HEK293 (cell line): Measurements from ENCODE around the gene MGST3.

ENCODE experiments used
- CTCF ChIA-PET: fragments of 350-600 bp; formaldehyde crosslinking; extraction: SDS; loops from one replicate; lab custom pipeline; 2021; ENCODE audit warnings: antibody characterized with exemption; lab: Yijun Ruan, JAX
- POLR2A ChIA-PET: fragments of 300-600 bp; formaldehyde crosslinking; extraction: SDS; loops from one replicate; lab custom pipeline; 2020; ENCODE audit warnings: antibody characterized with exemption, inconsistent platforms; lab: Yijun Ruan, JAX
- H3K27ac ChIP-seq: fragments of 200-500 bp; sonication (Bioruptor generic); 2 replicates; pipeline ENCODE4 v1.5.1; 2014; ENCODE audit warnings: low read depth, low read length, control low read depth, inconsistent platforms; ENCODE audit errors: extremely low read depth
- H3K36me3 ChIP-seq, 2 experiments: fragments of 200-500 bp in 1 of 2; sonication (Bioruptor generic) in 1 of 2; 1 replicate in 1 of 2; 2 replicates in 1 of 2; pipeline ENCODE4 v1.5.1; 2014 to 2017; ENCODE audit warnings: inconsistent platforms in 2 of 2, low read length in 2 of 2; ENCODE audit not compliant: control insufficient read depth in 2 of 2, insufficient read depth in 1 of 2
- H3K4me1 ChIP-seq: fragments of 200-500 bp; sonication (Bioruptor generic); 2 replicates; pipeline ENCODE4 v1.5.1; 2014; ENCODE audit warnings: mild to moderate bottlenecking, low read length, inconsistent platforms; ENCODE audit not compliant: control insufficient read depth, insufficient read depth
- H3K4me3 ChIP-seq: 2 replicates; pipeline ENCODE4 v1.5.1; 2011; ENCODE audit warnings: low read depth, mild to moderate bottlenecking, control low read depth, low read length, moderate library complexity
- H3K9me3 ChIP-seq: fragments of 200-500 bp; sonication (Bioruptor generic); 2 replicates; pipeline ENCODE4 v1.5.1; 2014; ENCODE audit warnings: low read depth, low read length, inconsistent platforms; ENCODE audit not compliant: control insufficient read depth, insufficient read depth
- GLI2 ChIP-seq: fragments of 450-650 bp; formaldehyde crosslinking; IDR thresholded peaks from 2 replicates; pipeline ENCODE4; 2017; ENCODE audit warnings: missing biosample characterization, missing genetic modification characterization, low read depth, borderline replicate concordance
- PBX3 ChIP-seq: sonication (generic); formaldehyde crosslinking; IDR thresholded peaks from 2 replicates; pipeline ENCODE4 v1.8.1; 2022; ENCODE audit warnings: mild to moderate bottlenecking, moderate library complexity, missing genetic modification reagents
- PRDM6 ChIP-seq: fragments of 450-650 bp; formaldehyde crosslinking; IDR thresholded peaks from 2 replicates; pipeline ENCODE4 v1.5.1; 2017; ENCODE audit warnings: missing biosample characterization, missing genetic modification characterization
- ZBTB10 ChIP-seq: fragments of 450-650 bp; formaldehyde crosslinking; IDR thresholded peaks from 2 replicates; pipeline ENCODE4 v1.5.1; 2016; ENCODE audit warnings: missing biosample characterization, missing genetic modification characterization
- ZBTB48 ChIP-seq: fragments of 450-650 bp; formaldehyde crosslinking; IDR thresholded peaks from 2 replicates; pipeline ENCODE4 v1.5.1; 2016; ENCODE audit warnings: missing biosample characterization, missing genetic modification characterization
- ZBTB8A ChIP-seq: fragments of 450-650 bp; formaldehyde crosslinking; IDR thresholded peaks from 2 replicates; pipeline ENCODE4 v1.5.1; 2016; ENCODE audit warnings: missing biosample characterization, missing genetic modification characterization
- ZNF155 ChIP-seq: fragments of 450-650 bp; formaldehyde crosslinking; IDR thresholded peaks from 2 replicates; pipeline ENCODE4 v1.5.1; 2016; ENCODE audit warnings: missing biosample characterization, missing genetic modification characterization
- ZNF175 ChIP-seq: fragments of 450-650 bp; formaldehyde crosslinking; IDR thresholded peaks from 2 replicates; pipeline ENCODE4 v1.5.1; 2016; ENCODE audit warnings: missing biosample characterization, missing genetic modification characterization
- ZNF2 ChIP-seq: fragments of 450-650 bp; formaldehyde crosslinking; IDR thresholded peaks from 2 replicates; pipeline ENCODE4 v1.5.1; 2016; ENCODE audit warnings: missing biosample characterization, missing genetic modification characterization
- ZNF248 ChIP-seq: fragments of 450-650 bp; formaldehyde crosslinking; IDR thresholded peaks from 2 replicates; pipeline ENCODE4 v1.5.1; 2017; ENCODE audit warnings: missing biosample characterization, missing genetic modification characterization
- ZNF26 ChIP-seq: fragments of 450-650 bp; formaldehyde crosslinking; IDR thresholded peaks from 2 replicates; pipeline ENCODE4 v1.5.1; 2016; ENCODE audit warnings: missing biosample characterization, missing genetic modification characterization
- ZNF274 ChIP-seq, 2 experiments: fragments of 200-500 bp in 1 of 2; fragments of 450-650 bp in 1 of 2; sonication (Bioruptor generic) in 1 of 2; formaldehyde crosslinking in 1 of 2; IDR thresholded peaks; 2 replicates each; pipeline versions ENCODE4 v1.5.1 to v1.6.1; 2014 to 2016; ENCODE audit warnings: borderline replicate concordance in 1 of 2, inconsistent platforms in 1 of 2, low read length in 1 of 2, missing biosample characterization in 1 of 2, missing genetic modification characterization in 1 of 2
- ZNF398 ChIP-seq: fragments of 450-650 bp; formaldehyde crosslinking; IDR thresholded peaks from 2 replicates; pipeline ENCODE4 v1.5.1; 2017; ENCODE audit warnings: missing biosample characterization, missing genetic modification characterization
- ZNF433 ChIP-seq: fragments of 450-650 bp; formaldehyde crosslinking; IDR thresholded peaks from 2 replicates; pipeline ENCODE4 v1.5.1; 2016; ENCODE audit warnings: missing biosample characterization, missing genetic modification characterization, low read depth
- ZNF473 ChIP-seq: fragments of 450-650 bp; formaldehyde crosslinking; IDR thresholded peaks from 2 replicates; pipeline ENCODE4 v1.5.1; 2017; ENCODE audit warnings: missing biosample characterization, missing genetic modification characterization
- ZNF48 ChIP-seq: fragments of 450-650 bp; formaldehyde crosslinking; IDR thresholded peaks from 2 replicates; pipeline ENCODE4 v1.5.1; 2016; ENCODE audit warnings: missing biosample characterization, missing genetic modification characterization
- ZNF501 ChIP-seq: fragments of 450-650 bp; formaldehyde crosslinking; IDR thresholded peaks from 2 replicates; pipeline ENCODE4 v1.5.1; 2016; ENCODE audit warnings: missing biosample characterization, missing genetic modification characterization
- ZNF518A ChIP-seq: fragments of 450-650 bp; formaldehyde crosslinking; conservative IDR thresholded peaks from 2 replicates; pipeline ENCODE4 v1.5.1; 2016; ENCODE audit warnings: low read depth, missing biosample characterization, missing genetic modification characterization
- ZSCAN16 ChIP-seq: fragments of 450-650 bp; formaldehyde crosslinking; IDR thresholded peaks from 2 replicates; pipeline ENCODE4 v1.5.1; 2016; ENCODE audit warnings: missing biosample characterization, missing genetic modification characterization

The MGST3 gene

GRCh38 chr1:165695031-165695430 lies 64.0 kb downstream of the MGST3 start:
- Histone ChIP-seq H3K36me3 (peaks cover 6 to 18% of the 10 kb centered on the region in 2 experiments; a peak in 2 of 3 replicates), H3K4me1 (peaks cover 5% of the 10 kb centered on the region; the same call in 1 of the 2 replicates), H3K9me3 (no peaks in the 10 kb centered on the region), H3K27ac (no peak overlapping the region), H3K4me3 (no peak overlapping the region)
- CTCF ChIA-PET = interaction anchor here (0.7 kb wide), 1 partner anchor 8 kb away, joined by 11 read pairs; no protein-coding TSS in a partner anchor
- TF ChIP-seq ZNF175 (tag by site-specific recombination) (no peak), ZNF274 (IDR thresholded peaks at IDR 0.05; ENCODE audit: low read length) (no peak), ZNF274 (tag by site-specific recombination; IDR thresholded peaks at IDR 0.05; ENCODE audit: borderline replicate concordance) (no peak), ZNF433 (tag by site-specific recombination) (no peak), ZNF473 (tag by site-specific recombination) (no peak), ZBTB48 (no peak), ZNF518A (no peak), ZBTB8A (tag by site-specific recombination) (no peak), ZNF398 (no peak), ZNF155 (tag by site-specific recombination) (no peak), ZNF26 (no peak), ZBTB10 (tag by site-specific recombination) (no peak), GLI2 (tag by site-specific recombination) (no peak)
- POLR2A ChIA-PET = interaction anchor here (0.7 kb wide), 1 partner anchor 254 kb away, joined by 3 read pairs; no protein-coding TSS in a partner anchor

GRCh38 chr1:165696625-165697100 lies 65.6 kb downstream of the MGST3 start:
- Histone ChIP-seq H3K27ac (peak overlapping the region; percentile 26; the same call in 1 of the 2 replicates), H3K4me1 (peaks cover 5% of the 10 kb centered on the region; the same call in 1 of the 2 replicates), H3K36me3 (peaks cover 5 to 7% of the 10 kb centered on the region in 2 experiments; a peak in 2 of 3 replicates), H3K4me3 (no peak overlapping the region), H3K9me3 (no peaks in the 10 kb centered on the region)
- ChIA-PET POLR2A (no interaction called here), CTCF (interaction anchor here (0.5 to 1.6 kb wide), 6 partner anchors 10 to 423 kb away, joined by 3 to 4 read pairs (median 3); no protein-coding TSS in a partner anchor)
- TF ChIP-seq ZNF501 (tag by site-specific recombination) = no peak
- TF ChIP-seq ZNF2 (tag by site-specific recombination) = no peak
- no peak for TF ChIP-seq ZSCAN16 (tag by site-specific recombination)
- TF ChIP-seq ZNF48 (tag by site-specific recombination) = no peak
- peak; percentile 99 for TF ChIP-seq PRDM6 (tag by site-specific recombination)
- no peak for TF ChIP-seq PBX3 (CRISPR knock-in tag)
- no peak for TF ChIP-seq ZNF248 (tag by site-specific recombination)
